Central memory CD4-positive, alpha-beta T cell (primary cell): ENCODE measurements around the gene COL20A1.

Source experiments
- DNase-seq: peaks from one replicate; pipeline ENCODE4 v3.0.0; 2022

Gene COL20A1

DNA sequence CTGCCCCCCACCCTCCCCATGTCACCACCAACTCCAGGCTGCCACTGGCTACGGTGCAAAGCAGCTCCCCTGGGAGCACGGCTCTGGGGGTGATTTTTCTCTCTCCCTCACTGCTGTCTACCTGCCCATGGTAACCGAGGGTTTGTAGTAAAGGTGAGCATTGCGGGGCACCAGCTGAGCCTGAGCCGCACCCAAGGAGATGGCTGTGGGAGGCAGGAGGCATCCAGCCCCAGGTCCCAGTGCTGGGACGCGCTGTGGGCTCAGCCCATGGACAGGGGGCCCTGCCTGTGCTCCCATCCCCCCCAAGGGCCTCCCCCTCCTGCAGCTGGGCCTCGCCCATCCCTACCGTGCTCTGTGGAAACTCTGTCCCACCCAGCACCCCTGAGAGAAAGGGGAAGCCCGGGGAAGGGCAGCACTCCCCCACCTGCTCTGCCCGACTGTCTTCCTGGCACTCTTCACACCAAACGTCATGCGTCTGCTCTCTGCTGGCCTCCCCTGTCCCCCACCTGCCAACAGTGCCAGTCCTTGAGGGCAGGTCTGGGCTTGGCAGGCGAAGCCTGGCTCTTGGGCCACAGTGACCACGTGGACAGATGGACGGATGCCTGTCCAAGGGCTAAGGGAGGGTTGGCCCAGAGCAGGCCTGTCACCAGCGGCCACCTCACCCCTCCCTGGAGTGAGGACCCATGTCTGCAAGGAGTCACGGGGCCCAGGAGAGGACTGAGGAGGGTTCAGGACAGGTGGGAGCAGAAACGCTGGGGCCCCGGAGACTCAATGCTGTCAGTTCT, 72.0 kb downstream of the COL20A1 start:
- DNase-seq, result no peak

DNA sequence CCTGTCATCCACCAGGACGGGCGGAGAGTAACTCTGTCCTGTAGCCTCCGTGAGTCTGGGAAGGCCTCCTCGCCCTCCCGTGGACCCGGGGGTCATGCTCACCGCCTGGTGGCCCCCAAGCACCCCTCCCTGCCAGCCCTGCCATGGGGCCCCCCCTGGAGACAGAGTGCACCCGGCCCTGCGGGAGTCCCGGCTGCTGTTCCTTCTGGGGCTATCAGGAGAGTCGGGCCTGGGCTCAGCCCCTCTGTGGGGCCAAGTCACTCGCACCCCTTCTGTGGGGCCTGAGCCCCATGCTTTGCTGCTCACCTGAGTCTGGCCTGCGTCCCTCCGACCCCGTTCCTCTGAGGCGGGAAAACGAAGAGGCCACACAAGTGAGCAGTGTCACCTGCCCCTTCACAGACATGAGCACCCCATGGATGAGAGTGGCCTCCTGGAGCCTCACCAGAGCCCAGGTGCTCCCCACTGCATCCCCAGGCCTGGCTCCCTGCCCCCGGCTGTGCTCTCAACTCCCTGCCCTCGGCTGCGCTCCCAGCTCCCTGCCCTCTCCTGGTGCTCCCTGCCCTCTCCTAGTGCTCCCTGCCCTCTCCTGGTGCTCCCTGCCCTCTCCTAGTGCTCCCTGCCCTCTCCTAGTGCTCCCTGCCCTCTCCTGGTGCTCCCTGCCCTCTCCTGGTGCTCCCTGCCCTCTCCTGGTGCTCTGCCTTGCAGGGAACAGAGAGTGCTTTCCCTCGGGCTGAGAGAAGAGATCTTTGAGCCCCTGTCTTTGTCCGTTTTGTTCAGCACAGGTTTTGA, 72.8 kb downstream of the COL20A1 start:
- DNase-seq, result no peak

DNA sequence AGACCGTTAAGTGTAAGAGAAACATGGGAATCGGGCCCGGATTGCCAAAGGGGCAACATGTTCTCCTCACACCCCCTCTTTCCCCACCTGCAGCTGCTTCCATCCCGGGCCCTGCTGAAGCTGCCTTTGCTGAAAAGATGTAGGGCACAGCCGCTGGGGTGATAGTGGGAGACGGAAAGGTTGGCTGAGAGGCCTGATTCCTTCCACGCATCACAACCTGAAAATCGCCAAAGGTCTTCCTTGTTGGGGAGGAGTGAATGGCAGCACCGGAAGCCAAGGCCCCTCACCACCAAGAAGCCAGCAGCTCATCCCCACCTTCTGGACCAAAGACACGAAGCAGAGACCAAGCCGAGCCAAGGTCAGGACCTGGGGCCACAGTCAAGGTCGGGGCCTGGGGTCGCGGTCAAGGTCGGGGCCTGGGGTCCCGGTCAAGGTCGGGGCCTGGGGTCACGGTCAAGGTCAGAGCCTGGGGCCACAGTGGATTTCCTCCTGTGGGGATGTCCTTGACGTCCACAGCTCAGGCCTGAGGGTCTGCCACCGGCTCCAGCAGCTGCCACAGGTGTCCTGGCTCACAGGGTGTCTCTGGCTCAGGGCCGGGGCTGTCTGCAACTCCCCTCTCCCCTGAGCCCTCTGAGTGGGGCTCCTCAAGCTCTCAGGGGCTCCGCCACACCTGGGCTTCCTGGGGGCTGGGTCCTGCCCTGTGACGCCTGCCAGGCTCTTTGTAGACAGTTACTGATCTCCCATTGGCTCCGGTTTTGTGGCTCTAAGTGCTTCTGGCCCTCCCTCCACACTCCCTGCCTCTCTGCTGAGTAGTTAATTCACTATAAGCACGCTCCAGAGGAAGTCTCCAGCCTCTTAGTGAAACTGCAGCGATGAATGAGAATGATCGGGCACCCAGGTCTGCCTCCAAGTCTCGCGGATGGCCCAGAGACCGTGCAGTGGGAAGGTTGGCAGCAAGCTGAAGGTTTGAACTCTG, 73.7 kb downstream of the COL20A1 start:
- no peak for DNase-seq

DNA sequence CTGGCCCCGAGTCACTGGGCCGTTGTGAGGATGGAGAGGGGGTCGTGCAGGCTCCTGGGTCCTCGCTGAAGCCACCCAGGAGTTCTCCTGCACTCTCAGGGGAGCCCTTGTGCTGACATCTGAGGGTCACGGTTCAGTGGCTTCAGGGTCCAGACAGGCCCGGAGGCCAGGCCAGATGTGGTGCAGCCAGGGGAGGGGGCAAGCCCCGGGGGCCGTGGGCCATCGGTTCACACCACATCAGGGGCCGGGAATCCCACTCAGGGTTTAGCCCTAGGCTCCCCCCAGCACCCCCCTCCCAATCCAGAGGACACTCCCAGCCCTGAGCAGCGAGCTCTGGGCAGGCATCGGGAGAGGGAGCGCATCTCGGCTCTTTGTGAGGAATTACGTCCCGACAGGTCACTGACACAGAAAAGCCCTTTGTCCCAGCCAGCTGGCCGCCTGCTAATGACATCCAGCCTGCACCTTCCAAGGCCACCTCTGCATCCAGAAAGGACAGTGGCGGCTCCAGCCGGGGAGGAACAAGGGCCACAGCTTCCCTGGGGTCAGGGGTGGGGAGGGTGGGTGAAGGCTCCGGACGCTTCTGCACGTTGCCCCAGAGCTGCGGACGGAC, 74.6 kb downstream of the COL20A1 start:
- no peak for DNase-seq

DNA sequence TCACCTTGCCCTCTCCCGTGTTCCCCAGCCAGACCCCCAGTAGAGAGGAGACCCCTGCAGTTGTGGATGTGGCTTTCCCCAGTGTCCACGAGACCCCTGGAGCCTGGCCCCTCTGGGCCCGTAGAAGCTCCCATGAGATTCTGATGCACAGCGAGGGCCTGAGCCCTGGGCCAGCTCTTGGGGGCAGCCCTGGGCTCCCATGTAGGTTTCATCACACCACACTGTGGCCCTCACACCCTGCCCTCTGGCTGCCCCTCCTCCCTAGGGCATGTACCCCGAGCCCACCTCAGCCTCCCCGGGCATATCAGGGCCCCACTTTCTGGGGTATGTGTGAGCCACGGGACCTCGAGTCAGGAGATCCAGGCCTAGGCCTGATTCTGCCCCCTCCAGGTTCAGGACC, 75.2 kb downstream of the COL20A1 start:
- no peak for DNase-seq

DNA sequence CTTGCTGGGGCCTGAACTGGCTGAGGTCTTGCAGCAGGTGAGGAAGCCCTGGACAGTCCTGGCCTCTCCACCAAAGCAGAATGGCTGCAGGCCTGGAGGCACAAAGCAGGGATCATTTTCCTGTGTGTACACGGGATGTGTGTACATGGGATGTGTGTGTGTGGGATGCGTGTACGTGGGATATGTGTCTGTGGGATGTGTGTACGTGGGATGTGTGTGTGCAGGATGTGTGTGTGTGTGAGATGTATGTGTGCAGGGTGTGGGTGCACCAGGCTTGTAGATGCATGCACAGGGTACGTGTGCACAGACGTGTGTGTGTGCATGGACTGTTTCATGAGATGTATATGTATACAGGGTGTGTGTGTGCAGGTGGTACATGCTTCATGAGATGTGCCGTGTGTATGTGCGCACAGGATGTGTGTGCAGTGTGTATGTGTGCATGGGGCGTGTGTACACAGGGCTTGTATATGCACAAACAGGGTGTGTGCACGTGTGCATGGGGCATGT, 76.1 kb downstream of the COL20A1 start:
- DNase-seq, result no peak

DNA sequence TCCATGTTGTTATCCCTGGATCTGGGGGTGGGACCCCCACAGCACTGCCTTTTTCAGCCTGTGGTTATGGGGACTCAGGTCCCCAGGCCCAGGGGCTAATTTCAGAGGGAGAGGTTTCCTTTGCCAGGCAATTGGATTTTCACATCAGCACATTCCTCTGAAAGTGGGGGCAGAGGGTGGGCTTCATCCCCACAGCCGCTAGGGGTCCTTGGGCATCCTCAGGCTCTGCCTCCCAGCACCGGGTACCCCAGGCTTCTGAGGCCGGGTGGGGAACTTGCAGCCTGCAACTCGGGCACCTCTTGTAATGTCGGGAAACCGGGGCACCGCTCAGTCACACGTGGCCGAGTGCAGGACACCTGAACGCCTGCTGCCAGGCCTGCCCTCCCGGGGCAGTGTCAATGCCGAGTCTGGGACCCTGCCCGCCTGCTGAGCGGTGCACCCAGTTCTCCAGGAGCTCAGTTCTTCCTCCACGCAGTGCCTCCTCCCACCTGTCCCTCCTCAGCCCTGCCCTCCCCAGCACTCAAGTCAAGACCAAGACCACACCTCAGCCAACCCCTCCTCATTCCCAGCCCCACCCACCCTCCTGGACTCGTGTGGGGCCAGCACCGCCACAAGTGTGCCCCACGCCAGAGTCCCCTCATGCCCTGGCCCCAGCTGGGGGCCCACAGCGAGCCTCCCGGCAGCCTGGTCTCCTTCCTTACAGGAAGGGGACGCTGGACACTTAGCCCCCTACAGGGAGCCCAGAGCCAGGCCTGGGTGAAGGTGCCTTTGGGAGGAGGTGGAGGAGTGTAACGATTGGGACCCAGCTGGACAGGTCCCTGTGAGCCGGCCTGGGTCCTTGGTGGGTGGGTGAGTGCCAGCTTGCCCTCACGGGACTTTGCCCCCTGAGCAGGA, 77.0 kb downstream of the COL20A1 start:
- no peak for DNase-seq

DNA sequence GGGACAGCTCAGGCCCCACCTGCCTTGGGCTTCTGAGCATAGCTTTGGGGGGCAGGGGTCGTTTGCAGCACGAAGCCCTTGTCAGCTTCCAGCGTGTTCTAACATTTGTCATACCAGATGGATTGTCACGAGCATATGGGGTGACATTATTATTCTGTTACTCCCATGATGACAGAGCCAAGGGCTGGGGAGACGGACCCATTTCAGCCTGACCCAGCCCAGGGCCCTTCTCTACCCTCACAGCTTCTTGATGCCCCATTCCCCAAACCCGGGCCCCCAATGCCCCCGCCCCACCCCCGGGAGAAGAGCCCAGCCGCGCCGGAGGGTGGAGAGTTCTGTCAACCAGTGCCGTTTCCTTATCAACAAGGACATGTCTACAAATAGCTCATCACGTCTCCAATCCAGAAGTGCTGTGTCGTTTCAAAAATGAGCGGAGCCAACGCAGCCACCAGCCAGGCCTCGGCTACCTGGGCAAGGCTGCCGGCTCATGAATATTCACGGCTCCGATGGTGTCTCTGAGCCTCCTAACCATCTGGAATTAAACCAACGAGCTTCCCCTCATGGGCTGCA, 77.7 kb downstream of the COL20A1 start:
- DNase-seq, result no peak

DNA sequence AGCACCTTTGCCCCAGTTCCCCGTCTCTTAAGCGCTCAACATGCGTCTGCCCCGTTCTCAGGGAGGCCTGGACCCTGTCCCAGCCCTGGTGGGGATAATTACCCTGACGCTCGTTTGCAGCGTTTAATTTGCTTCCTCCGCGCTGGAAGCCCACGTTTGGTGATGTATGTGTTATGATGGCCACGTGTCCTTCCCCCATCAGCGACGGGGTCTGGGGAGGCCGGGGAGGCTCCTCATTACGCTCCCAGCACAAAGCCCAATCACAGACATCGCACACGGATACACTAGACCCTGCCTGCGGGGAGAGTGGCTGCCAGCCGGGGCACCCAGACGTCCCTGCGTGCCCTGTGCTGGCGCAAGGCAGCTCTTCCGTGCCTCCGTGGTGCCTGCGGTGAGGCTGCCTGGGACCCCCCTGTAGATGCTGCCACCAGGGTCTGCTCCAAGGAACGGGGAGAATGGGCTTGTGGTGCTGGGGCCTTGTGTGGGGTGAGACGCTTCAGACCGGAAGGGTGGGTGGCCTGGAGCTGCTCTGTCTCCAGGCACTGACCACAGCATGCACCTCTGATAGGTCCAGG, 78.4 kb downstream of the COL20A1 start:
- DNase-seq, result no peak

DNA sequence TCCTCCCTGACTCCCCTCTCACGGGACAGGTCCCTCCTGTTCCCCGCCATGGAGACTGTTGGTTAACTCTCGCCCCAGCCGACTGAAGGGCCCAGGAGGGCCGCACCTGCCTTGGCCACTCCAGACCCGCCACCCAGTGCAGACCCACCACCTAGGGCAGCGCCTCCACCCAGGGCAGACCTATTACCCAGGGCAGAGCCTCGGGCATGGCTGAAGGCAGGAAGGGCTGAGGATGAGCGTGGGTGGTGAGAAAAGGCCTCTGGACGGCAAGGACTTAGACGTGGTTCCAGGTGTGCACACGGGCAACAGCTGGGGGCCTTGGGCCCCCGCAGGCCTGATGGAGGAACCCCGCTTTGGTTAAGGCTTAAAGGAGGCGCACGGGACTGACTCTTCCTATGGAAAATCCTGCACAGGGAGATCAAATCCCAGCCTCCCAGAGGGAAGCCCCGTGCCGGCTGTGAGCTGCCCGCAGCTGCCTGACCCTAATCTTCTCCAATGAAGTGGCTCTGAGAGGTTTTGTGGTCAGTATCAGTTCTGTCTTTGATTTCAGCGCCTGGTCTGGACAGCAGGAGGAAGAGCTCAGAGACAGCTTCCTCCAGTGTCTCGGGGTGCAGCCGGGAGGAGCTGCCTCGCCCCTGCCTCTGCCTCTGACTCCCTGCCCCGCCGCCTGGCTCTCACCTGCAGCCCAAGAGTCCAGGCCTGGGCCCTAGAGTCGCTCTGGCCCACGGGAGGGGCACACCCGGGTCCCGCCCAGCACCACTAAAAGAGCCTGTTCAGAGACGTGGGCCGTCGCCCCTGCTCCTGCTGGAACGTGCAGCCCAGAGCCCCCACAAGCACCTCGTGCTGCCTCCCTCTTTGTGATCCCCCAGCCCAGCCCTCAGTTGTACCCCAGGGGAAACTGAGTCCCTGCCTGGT, 80.2 kb downstream of the COL20A1 start:
- no peak for DNase-seq

DNA sequence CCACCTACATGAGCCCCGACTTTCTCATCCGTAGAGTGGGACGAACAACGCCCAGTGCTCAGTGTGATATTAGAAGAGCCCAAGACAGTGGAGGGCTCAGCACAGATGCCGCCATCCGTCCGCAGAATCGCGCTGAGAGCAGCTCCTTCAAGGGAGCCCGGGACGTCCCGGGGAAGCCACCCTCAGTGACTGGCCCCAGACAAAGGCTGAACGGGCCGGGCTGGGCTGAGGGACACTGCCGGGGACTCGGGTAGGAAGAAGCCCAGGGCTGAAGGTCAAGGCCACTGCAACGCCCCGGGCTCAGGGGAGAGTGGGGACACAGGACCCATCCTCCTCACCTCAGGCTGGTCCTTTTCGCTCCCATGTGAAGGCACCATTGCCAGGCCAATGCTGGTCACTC, 81.0 kb downstream of the COL20A1 start:
- DNase-seq, result no peak

DNA sequence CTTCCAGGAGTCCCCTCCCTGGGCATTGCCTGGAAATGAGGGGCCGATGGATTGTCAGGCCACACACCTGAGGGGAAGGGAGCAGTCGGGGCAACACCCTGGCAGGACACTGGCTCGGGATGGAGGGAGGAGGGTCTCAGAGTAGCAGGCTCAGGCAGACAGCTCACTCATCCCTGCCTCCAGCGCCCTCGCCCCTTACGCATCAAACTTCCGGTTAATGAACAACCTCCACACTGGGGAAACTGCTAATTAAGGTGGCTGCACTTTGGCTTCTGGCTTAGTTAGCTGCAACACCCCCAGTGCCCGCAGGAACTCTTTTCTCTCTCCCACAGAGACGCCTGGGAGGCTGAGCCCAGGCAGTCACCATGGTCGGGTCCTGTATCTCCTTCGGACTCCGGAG, 81.5 kb downstream of the COL20A1 start:
- DNase-seq, result no peak

DNA sequence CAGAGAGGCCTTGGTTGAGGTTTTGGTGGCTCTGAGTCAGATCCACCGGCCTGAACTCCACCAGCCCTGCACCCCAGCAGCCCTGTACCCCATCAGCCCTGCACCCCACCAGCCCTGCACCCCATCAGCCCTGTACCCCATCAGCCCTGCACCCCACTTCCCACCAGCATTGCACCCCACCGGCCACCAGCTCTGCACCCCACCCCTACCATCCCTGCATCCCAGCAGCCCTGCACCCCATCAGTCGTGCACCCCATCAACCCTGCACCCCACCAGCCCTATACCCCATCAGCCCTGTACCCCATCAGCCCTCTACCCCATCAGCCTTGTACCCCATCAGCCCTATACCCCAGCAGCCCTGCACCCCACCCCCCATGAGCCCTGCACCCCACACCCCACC, 82.5 kb downstream of the COL20A1 start:
- no peak for DNase-seq

DNA sequence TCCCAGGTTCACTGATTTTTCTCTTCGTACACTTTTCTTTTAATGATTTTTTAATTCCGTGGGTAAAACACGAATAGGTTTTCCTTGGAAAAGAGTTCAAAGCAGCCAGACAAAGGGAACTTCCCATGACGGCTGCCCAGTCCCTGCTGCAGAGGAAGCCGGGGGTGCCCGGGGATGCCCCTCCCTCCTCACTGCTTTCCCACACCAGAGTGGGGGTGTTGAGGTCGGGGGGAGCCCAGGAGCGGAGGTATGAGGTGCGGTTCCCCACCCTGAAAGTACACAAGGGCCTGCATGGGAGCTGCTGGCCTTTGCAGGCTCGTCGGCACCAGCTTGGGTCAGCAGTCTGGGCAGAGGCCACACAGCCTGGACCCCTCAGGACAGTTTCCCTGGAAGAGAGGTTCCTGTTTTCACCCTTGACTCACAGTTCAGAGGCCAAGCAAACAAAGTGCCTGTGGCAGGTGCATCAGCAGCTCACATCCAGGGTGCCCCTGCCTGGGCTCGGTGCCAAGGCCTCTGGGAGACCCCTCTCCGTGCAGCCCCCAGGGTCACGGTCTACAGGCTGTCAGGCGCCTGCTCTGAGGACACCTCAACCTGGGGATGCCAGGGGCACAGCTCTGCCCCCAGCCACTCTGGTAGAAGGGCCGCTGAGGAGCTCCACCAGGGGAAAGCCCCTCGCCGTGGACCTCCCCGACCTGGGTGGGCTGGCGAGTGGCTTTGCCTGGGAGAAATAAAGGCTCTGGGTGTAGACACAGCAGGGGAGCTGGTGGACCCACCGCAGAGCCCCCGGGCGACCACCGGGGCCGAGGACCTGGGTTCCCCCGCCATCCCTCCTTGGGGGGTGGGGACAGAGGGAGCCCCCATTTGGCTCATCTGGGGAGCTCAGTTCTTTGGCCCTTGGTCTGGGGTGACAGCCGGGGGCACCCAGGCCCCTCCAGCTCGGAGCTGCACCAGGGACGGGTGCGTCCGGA, 83.6 kb downstream of the COL20A1 start:
- no peak for DNase-seq

DNA sequence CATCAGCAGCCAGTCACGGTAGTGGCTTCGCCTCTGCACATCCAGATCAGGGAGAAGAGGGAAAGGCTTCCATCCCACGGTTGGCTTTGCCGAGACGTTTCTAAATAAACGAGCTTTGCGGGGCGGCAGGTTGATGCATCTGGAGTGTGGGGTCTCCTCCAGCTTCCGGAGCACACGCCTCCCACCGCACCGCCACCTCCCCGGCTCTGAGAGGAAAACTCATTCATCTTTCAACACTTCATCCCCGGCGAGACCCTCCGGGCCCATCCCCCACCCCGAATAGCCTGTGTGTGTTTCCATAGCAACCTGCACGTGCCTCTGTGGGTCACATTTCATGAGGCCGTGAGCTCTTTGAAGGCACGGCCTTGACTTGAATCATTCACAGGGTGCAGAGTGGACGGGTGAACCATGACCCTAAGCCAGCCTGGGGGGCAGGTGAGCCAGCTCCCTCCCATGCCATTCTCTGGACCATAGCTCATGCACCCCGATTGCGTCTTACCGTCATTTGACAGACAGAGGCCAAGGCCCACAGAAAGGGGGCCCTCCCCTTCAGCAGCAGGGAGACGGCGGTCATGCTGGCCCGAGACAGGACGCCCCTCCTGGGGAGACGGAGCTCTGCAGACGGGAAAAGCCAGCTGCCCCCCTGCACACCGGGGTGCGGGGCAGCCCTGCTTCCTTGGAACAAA, 84.4 kb downstream of the COL20A1 start:
- DNase-seq, result no peak

DNA sequence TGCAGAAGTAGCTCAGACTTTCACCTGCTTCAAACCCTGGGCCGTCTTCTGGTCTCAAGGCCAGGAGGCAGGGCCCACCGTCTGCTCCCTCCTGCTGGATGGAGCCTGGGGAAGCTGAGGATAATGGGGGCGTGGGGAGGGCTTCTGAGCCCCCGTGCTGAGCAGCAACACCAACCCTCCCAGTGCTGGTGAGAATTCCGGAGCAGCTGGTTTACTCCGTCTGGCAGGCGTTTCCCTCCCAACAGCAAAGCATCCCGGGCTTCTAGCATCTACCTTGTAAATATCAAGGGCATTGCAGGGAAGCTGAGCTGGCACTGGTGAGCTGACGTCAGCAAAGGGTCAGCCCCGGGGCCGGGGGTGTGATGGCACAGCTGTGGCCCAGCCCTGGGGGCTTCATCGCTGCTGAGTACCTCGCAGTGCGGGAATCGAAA, 85.0 kb downstream of the COL20A1 start:
- no peak for DNase-seq

DNA sequence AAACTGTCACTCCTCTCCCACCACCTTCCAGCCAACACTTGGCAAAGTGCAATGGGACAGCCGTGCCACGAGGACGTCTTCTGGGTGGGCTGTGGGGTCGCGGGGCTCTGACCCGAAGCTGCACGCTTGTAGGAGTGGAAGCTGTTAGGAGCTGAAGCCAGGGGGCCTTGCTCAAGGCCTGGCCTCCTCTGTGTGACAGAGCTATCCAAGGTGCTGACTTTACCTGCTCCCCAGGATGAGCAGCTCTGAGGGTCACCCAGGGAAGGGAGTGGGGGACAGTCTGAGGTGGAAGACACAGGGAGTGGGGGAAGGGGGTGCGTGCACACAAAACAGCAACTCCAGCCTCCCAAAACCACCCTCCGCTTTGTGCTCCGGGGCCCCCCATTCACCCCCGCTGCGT, 85.6 kb downstream of the COL20A1 start:
- DNase-seq, result no peak

DNA sequence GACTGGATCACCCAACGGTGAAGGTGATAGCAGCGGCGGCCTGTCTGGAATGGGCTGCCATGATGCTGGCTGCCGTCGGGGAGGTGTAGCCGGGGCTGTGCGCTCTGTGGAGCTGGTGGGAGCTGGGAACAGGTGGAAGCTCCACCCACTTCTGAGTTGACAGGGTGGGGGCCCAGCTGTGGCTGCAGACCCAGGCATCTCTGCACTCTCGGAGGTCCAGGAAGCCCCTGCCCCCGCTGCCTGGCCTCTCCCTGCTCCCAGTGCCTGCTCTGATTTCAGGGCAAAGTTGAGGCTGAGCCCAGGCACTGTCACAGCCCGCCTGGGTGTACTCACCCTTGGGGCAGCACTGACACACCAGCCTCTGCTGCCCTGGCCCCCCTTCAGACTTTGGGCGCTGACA, 86.3 kb downstream of the COL20A1 start:
- DNase-seq, result no peak
